Bronchial epithelial cell (primary cell): ENCODE measurements around the gene SLC13A5. TPM values are rescaled to one million over a fixed set of nuclear protein-coding genes. Genes with fewer than 3 reads are reported as not detected.
A peak's percentile ranks its signal among the peaks of the same experiment; 100 is the strongest.

Experiments
- DNase-seq: peaks from one replicate; pipeline ENCODE4 v3.0.0-alpha.2; 2010; ENCODE audit warnings: low read depth
- FAIRE-seq: peaks from 2 replicates; lab custom pipeline; 2011; peaks lifted over from hg19 to GRCh38; lab: Jason Lieb, UNC
- H3K27me3 ChIP-seq: 2 replicates; pipeline ENCODE4 v1.5.1; 2011; ENCODE audit warnings: low read length; ENCODE audit not compliant: control insufficient read depth, insufficient read depth
- H3K36me3 ChIP-seq: 2 replicates; pipeline ENCODE4 v1.5.1; 2011; ENCODE audit warnings: low read length; ENCODE audit not compliant: control insufficient read depth, insufficient read depth
- H3K4me3 ChIP-seq: 2 replicates; pipeline ENCODE4 v1.5.1; 2011; ENCODE audit warnings: mild to moderate bottlenecking, low read depth, low read length, control low read depth
- CTCF ChIP-seq: IDR thresholded peaks from 2 replicates; pipeline ENCODE4 v1.5.1; 2011; ENCODE audit warnings: mild to moderate bottlenecking, moderate library complexity, low read length, control low read depth, inconsistent platforms; ENCODE audit not compliant: insufficient read depth, severe bottlenecking
- total RNA-seq: library from RNA; depleted of rRNA; stranded (reverse); fragments of >200 nt; gene quantifications from 2 replicates; pipeline ENCODE4 v1.2.1, GENCODE V29; 2014

SLC13A5 gene
- total RNA-seq, 1 donor from 2014 or later = 0.53 TPM

- FAIRE-seq (no peak), DNase-seq (no peak)
- TF ChIP-seq CTCF = no peak
- no peaks in the 10 kb centered on the region for H3K27me3 ChIP-seq
- no peaks in the 10 kb centered on the region for H3K36me3 ChIP-seq
- no peak overlapping the region for H3K4me3 ChIP-seq
These were observed 42.1 kb upstream of the SLC13A5 start for GRCh38 chr17:6755281-6755680.

GRCh38 chr17:6753546-6753945 is 40.4 kb upstream of the SLC13A5 start:
- no peak overlapping the region for H3K4me3 ChIP-seq
- FAIRE-seq (no peak), DNase-seq (no peak)
- no peaks in the 10 kb centered on the region for H3K36me3 ChIP-seq
- no peaks in the 10 kb centered on the region for H3K27me3 ChIP-seq
- no peak for TF ChIP-seq CTCF

- no peak for TF ChIP-seq CTCF
- Histone ChIP-seq H3K4me3 (no peak overlapping the region), H3K27me3 (no peaks in the 10 kb centered on the region), H3K36me3 (no peaks in the 10 kb centered on the region)
- no peak for FAIRE-seq
- peak; percentile 6 for DNase-seq
These were observed 39.9 kb upstream of the SLC13A5 start for GRCh38 chr17:6753006-6753445.

- no peak for TF ChIP-seq CTCF
- Histone ChIP-seq H3K4me3 (no peak overlapping the region), H3K36me3 (no peaks in the 10 kb centered on the region), H3K27me3 (no peaks in the 10 kb centered on the region)
- no peak for FAIRE-seq
- DNase-seq = peak; percentile 93
These were observed 39.1 kb upstream of the SLC13A5 start for GRCh38 chr17:6752068-6752909.

- no peak for TF ChIP-seq CTCF
- Histone ChIP-seq H3K27me3 (no peaks in the 10 kb centered on the region), H3K4me3 (no peak overlapping the region), H3K36me3 (no peaks in the 10 kb centered on the region)
- FAIRE-seq (no peak), DNase-seq (peak; percentile 7)
These were observed 36.4 kb upstream of the SLC13A5 start for GRCh38 chr17:6749519-6749918.
